SK-N-SH treated with all-trans-retinoic acid at 6 μM for 48 hours (cell line): Measurements from ENCODE around the gene RPGRIP1L.

ENCODE experiments used
- ARNTL ChIP-seq: fragments of 450-650 bp; formaldehyde crosslinking; IDR thresholded peaks from 2 replicates; pipeline ENCODE4 v1.5.0; 2020; ENCODE audit warnings: low read depth, mild to moderate bottlenecking, moderate library complexity, borderline replicate concordance
- BACH2 ChIP-seq: fragments of 250-450 bp; sonication (Bioruptor Pico); IDR thresholded peaks from 2 replicates; pipeline ENCODE4 v1.9.0; 2021; ENCODE audit warnings: mild to moderate bottlenecking, borderline replicate concordance
- CREB5 ChIP-seq: fragments of 250-450 bp; sonication (Bioruptor Pico); IDR thresholded peaks from 2 replicates; pipeline ENCODE4 v1.5.1; 2020; ENCODE audit warnings: low read depth, mild to moderate bottlenecking, moderate library complexity
- ESRRG ChIP-seq: fragments of 250-450 bp; sonication (Bioruptor Pico); IDR thresholded peaks from 2 replicates; pipeline ENCODE4 v1.6.1; 2021; ENCODE audit warnings: mild to moderate bottlenecking
- ISL1 ChIP-seq: fragments of 250-450 bp; sonication (Bioruptor Pico); IDR thresholded peaks from 2 replicates; pipeline ENCODE4 v2.1.2; 2022; ENCODE audit warnings: mild to moderate bottlenecking, moderate library complexity
- OSR1 ChIP-seq: fragments of 250-450 bp; sonication (Bioruptor Pico); IDR thresholded peaks from 2 replicates; pipeline ENCODE4 v1.8.0; 2022; ENCODE audit warnings: moderate library complexity, mild to moderate bottlenecking, inconsistent platforms
- PATZ1 ChIP-seq: fragments of 250-450 bp; sonication (Bioruptor Pico); IDR thresholded peaks from 2 replicates; pipeline ENCODE4 v1.8.0; 2020; ENCODE audit warnings: mild to moderate bottlenecking, moderate library complexity, borderline replicate concordance
- PPARA ChIP-seq: fragments of 250-450 bp; sonication (Bioruptor Pico); IDR thresholded peaks from 2 replicates; pipeline ENCODE4 v1.5.0; 2020; ENCODE audit warnings: mild to moderate bottlenecking, borderline replicate concordance
- RARB ChIP-seq: fragments of 250-450 bp; sonication (Bioruptor Pico); IDR thresholded peaks from 2 replicates; pipeline ENCODE4 v1.8.0; 2021; ENCODE audit warnings: mild to moderate bottlenecking, moderate library complexity
- ZC3H10 ChIP-seq: fragments of 250-450 bp; sonication (Bioruptor Pico); IDR thresholded peaks from 2 replicates; pipeline ENCODE4 v1.5.1; 2021; ENCODE audit warnings: mild to moderate bottlenecking, moderate library complexity
- ZFP3 ChIP-seq: fragments of 250-450 bp; sonication (Bioruptor Pico); IDR thresholded peaks from 2 replicates; pipeline ENCODE4 v1.5.0; 2020; ENCODE audit warnings: mild to moderate bottlenecking, moderate library complexity
- ZFP30 ChIP-seq: fragments of 450-650 bp; formaldehyde crosslinking; IDR thresholded peaks from 2 replicates; pipeline ENCODE4 v1.5.0; 2022; ENCODE audit warnings: mild to moderate bottlenecking, moderate library complexity
- ZNF565 ChIP-seq: fragments of 450-650 bp; formaldehyde crosslinking; conservative IDR thresholded peaks from 2 replicates; pipeline ENCODE4 v1.5.0; 2020; ENCODE audit warnings: low read depth, mild to moderate bottlenecking, moderate library complexity
- TF ChIP-seq, protein P1 (sequence below): fragments of 250-450 bp; sonication (Bioruptor Pico); IDR thresholded peaks from 2 replicates; pipeline ENCODE4 v1.8.0; 2021; ENCODE audit warnings: low read depth, mild to moderate bottlenecking, moderate library complexity, borderline replicate concordance

- TF ChIP-seq BACH2 (CRISPR knock-in tag): no peak
- TF ChIP-seq PPARA: no peak
- TF ChIP-seq RARB (CRISPR knock-in tag): no peak
- no peak for TF ChIP-seq ZFP3 (CRISPR knock-in tag)
- no peak for TF ChIP-seq OSR1 (CRISPR knock-in tag)
- TF ChIP-seq, protein P1, sequence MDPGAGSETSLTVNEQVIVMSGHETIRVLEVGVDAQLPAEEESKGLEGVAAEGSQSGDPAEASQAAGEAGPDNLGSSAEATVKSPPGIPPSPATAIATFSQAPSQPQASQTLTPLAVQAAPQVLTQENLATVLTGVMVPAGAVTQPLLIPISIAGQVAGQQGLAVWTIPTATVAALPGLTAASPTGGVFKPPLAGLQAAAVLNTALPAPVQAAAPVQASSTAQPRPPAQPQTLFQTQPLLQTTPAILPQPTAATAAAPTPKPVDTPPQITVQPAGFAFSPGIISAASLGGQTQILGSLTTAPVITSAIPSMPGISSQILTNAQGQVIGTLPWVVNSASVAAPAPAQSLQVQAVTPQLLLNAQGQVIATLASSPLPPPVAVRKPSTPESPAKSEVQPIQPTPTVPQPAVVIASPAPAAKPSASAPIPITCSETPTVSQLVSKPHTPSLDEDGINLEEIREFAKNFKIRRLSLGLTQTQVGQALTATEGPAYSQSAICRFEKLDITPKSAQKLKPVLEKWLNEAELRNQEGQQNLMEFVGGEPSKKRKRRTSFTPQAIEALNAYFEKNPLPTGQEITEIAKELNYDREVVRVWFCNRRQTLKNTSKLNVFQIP (CRISPR knock-in tag): no peak
- TF ChIP-seq ZNF565 (CRISPR knock-in tag): no peak
- no peak for TF ChIP-seq ESRRG (CRISPR knock-in tag)
- TF ChIP-seq ARNTL (CRISPR knock-in tag): no peak
- TF ChIP-seq PATZ1 (CRISPR knock-in tag): no peak
- TF ChIP-seq ZFP30 (CRISPR knock-in tag): no peak
- TF ChIP-seq CREB5: no peak
- no peak for TF ChIP-seq ISL1 (CRISPR knock-in tag)
- no peak for TF ChIP-seq ZC3H10
These were observed 83.2 kb downstream of the RPGRIP1L start for GRCh38 chr16:53620476-53620875.
